Measurements from ENCODE around the gene VAMP7.

- TF ChIP-seq, protein P1, sequence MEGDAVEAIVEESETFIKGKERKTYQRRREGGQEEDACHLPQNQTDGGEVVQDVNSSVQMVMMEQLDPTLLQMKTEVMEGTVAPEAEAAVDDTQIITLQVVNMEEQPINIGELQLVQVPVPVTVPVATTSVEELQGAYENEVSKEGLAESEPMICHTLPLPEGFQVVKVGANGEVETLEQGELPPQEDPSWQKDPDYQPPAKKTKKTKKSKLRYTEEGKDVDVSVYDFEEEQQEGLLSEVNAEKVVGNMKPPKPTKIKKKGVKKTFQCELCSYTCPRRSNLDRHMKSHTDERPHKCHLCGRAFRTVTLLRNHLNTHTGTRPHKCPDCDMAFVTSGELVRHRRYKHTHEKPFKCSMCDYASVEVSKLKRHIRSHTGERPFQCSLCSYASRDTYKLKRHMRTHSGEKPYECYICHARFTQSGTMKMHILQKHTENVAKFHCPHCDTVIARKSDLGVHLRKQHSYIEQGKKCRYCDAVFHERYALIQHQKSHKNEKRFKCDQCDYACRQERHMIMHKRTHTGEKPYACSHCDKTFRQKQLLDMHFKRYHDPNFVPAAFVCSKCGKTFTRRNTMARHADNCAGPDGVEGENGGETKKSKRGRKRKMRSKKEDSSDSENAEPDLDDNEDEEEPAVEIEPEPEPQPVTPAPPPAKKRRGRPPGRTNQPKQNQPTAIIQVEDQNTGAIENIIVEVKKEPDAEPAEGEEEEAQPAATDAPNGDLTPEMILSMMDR (IDR thresholded peaks at IDR 0.05), result no peak
- TF ChIP-seq POLR2A (IDR thresholded peaks at IDR 0.05), result no peak
- TF ChIP-seq POLR2AphosphoS5 (IDR thresholded peaks at IDR 0.05), result no peak
These were observed 8.0 kb upstream of the VAMP7 start for GRCh38 chrX:155873188-155873587.
